ENCODE measurements around the gene POU2AF3. TPM values are rescaled to one million over a fixed set of nuclear protein-coding genes. Genes with fewer than 3 reads are reported as not detected.

POU2AF3 gene
- total RNA-seq, 4 donors from 2014 or later: 0.22 to 0.58 (median 0.46) TPM; not detected in 1

DNA sequence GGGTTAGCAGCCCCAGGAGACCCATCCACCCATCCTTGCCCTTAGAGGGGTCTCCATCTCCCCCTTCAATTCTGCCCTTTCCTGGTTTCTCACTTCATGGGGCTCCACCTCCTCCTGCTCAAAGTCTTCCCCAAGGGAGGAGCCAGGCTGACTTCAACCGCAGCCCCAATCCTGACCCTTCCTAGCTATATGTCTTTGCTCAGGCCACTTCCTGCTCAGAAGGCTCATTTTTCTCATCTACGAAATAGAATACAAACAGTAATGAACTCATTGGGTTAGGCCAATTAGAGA, 56.2 kb downstream of the POU2AF3 start:
- no peak overlapping the region for H3K27ac ChIP-seq
- no peak overlapping the region for H3K4me3 ChIP-seq
- intact Hi-C loops (cut with DNase I; ENCODE audit: low total_unique reads) (no loop called here), in situ Hi-C loops (cut with MboI; ENCODE audit: low sequenced_read_pairs in 4 of 4) (no loop called here)
- H3K9me3 ChIP-seq: no peaks in the 10 kb centered on the region
- no peaks in the 10 kb centered on the region for H3K27me3 ChIP-seq
- no peak for TF ChIP-seq POLR2A (IDR thresholded peaks at IDR 0.05)
- TF ChIP-seq, protein P1, sequence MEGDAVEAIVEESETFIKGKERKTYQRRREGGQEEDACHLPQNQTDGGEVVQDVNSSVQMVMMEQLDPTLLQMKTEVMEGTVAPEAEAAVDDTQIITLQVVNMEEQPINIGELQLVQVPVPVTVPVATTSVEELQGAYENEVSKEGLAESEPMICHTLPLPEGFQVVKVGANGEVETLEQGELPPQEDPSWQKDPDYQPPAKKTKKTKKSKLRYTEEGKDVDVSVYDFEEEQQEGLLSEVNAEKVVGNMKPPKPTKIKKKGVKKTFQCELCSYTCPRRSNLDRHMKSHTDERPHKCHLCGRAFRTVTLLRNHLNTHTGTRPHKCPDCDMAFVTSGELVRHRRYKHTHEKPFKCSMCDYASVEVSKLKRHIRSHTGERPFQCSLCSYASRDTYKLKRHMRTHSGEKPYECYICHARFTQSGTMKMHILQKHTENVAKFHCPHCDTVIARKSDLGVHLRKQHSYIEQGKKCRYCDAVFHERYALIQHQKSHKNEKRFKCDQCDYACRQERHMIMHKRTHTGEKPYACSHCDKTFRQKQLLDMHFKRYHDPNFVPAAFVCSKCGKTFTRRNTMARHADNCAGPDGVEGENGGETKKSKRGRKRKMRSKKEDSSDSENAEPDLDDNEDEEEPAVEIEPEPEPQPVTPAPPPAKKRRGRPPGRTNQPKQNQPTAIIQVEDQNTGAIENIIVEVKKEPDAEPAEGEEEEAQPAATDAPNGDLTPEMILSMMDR (IDR thresholded peaks at IDR 0.05 in 4 of 5, conservative IDR thresholded peaks at IDR 0.05 in 1 of 5): no peak
- no peaks in the 10 kb centered on the region for H3K36me3 ChIP-seq
- DNase-seq (no peak), ATAC-seq (no peak)
- no peaks in the 10 kb centered on the region for H3K4me1 ChIP-seq

DNA sequence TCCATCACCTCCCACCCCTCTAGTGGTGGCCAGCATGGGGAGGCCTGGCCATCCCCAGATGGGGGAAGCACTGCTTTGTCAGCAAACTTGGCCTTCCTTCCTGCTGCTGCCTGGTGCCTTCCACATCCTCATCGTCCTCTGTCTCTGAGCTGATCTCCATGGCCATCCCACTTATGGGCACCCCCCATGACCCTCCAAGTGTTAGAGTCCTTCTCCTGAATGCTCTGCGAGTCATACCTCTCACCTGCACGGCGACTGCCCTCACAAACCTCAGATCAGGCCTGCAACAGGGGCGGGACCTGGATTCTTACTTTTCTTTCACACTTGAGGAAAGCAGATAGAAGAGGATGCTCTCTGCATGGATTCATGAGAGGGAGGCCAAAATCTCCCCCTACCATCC, 56.8 kb downstream of the POU2AF3 start:
- no peak for TF ChIP-seq POLR2A (IDR thresholded peaks at IDR 0.05)
- TF ChIP-seq, protein P1 (IDR thresholded peaks at IDR 0.05 in 4 of 5, conservative IDR thresholded peaks at IDR 0.05 in 1 of 5): no peak
- intact Hi-C loops (cut with DNase I; ENCODE audit: low total_unique reads): no loop called here
- DNase-seq (no peak), ATAC-seq (no peak)
- no peaks in the 10 kb centered on the region for H3K27me3 ChIP-seq
- H3K9me3 ChIP-seq: no peaks in the 10 kb centered on the region
- H3K27ac ChIP-seq: no peak overlapping the region
- H3K4me1 ChIP-seq: no peaks in the 10 kb centered on the region
- in situ Hi-C loops (cut with MboI; ENCODE audit: low sequenced_read_pairs in 4 of 4): no loop called here
- no peak overlapping the region for H3K4me3 ChIP-seq
- H3K36me3 ChIP-seq: no peaks in the 10 kb centered on the region

DNA sequence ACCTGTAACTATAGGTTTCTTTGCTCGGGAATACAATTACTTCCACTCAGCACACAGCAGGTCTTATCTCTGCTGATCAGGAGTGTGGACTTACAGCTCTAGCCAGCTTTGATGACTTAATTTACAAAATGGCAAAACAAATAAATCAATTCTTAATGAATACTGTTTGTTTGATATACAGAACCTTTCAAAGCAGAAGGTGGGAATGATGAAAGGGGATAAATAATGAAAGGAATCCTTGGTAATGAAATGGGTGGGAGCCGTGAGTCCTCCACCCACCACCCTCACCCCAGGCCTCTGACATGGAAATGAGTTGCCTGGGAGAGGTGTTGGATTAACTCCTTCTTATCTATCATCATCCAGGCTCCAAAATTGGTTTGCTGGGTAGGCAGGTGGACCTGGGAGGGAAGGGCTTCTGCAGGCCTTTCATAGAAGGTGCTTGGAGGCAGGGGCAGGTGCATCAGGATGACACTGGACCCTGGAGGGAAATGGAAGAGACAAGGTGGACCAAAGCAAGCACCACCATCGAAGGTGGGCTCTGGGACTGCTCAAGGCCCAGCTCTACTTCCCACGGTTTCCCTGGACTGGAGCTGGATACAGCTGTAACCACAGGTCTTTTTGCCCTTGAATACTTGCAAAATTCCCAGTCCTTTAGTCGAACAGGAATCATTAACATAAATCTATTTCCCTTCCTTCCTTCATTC, 57.8 kb downstream of the POU2AF3 start:
- no peaks in the 10 kb centered on the region for H3K4me1 ChIP-seq
- in situ Hi-C loops (cut with MboI; ENCODE audit: low sequenced_read_pairs in 4 of 4): no loop called here
- H3K9me3 ChIP-seq: no peaks in the 10 kb centered on the region
- no peaks in the 10 kb centered on the region for H3K27me3 ChIP-seq
- H3K27ac ChIP-seq: no peak overlapping the region
- ATAC-seq (no peak), DNase-seq (no peak)
- no peak overlapping the region for H3K4me3 ChIP-seq
- H3K36me3 ChIP-seq: no peaks in the 10 kb centered on the region
- TF ChIP-seq, protein P1 (IDR thresholded peaks at IDR 0.05 in 4 of 5, conservative IDR thresholded peaks at IDR 0.05 in 1 of 5): no peak
- TF ChIP-seq POLR2A (IDR thresholded peaks at IDR 0.05): no peak
- intact Hi-C loops (cut with DNase I; ENCODE audit: low total_unique reads): no loop called here

DNA sequence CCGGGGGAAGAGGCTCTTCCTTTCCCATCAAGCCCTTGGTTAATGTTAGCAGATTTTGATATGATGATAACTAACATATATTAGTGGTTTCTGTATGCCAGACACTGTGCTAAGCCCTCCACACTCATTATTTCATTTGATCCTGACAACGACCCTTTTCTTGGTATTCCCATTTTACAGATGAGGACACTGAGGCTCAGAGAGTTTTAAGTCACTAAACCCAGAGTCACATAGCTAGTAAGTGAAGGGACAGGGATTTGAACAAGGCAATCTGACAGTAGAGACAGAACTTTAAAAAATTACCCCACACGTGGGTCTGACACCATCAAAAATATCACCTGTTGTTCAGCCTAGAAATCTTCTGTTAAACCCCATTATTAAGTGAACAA, 58.3 kb downstream of the POU2AF3 start:
- no peak for DNase-seq
- no peaks in the 10 kb centered on the region for H3K9me3 ChIP-seq
- TF ChIP-seq POLR2A (IDR thresholded peaks at IDR 0.05): no peak
- TF ChIP-seq, protein P1 (IDR thresholded peaks at IDR 0.05 in 4 of 5, conservative IDR thresholded peaks at IDR 0.05 in 1 of 5): no peak
- H3K27me3 ChIP-seq: no peaks in the 10 kb centered on the region
- no peak overlapping the region for H3K27ac ChIP-seq
- intact Hi-C loops (cut with DNase I; ENCODE audit: low total_unique reads): no loop called here
- H3K36me3 ChIP-seq: no peaks in the 10 kb centered on the region
- in situ Hi-C loops (cut with MboI; ENCODE audit: low sequenced_read_pairs in 4 of 4): no loop called here
- no peaks in the 10 kb centered on the region for H3K4me1 ChIP-seq
- no peak for ATAC-seq
- H3K4me3 ChIP-seq: no peak overlapping the region

Measured in gastrocnemius medialis (tissue), 4 donors.